K562 (cell line): Measurements from ENCODE around the gene RUVBL2. TPM values are rescaled to one million over a fixed set of nuclear protein-coding genes. Genes with fewer than 3 reads are reported as not detected.

ENCODE experiments used
- ATF7 ChIP-seq: fragments of 450-650 bp; IDR thresholded peaks from 2 replicates; pipeline ENCODE4 v1.7.1; 2014; ENCODE audit warnings: mild to moderate bottlenecking, moderate library complexity
- BCL6 ChIP-seq: fragments of 250-450 bp; sonication (Bioruptor Pico); IDR thresholded peaks from 2 replicates; pipeline ENCODE4 v1.4.0; 2020
- BRF1 ChIP-seq: IDR thresholded peaks from 3 replicates; pipeline ENCODE4 v1.6.1; 2011; ENCODE audit warnings: borderline replicate concordance, mild to moderate bottlenecking; ENCODE audit not compliant: insufficient read length; ENCODE audit errors: extremely low read depth
- DMBX1 ChIP-seq: fragments of 250-450 bp; sonication (Bioruptor Pico); IDR thresholded peaks from 2 replicates; pipeline ENCODE4 v1.8.0; 2022; ENCODE audit warnings: inconsistent platforms, mild to moderate bottlenecking, moderate library complexity, borderline replicate concordance
- ESRRA ChIP-seq: fragments of 450-650 bp; IDR thresholded peaks from 2 replicates; pipeline ENCODE4 v1.6.1; 2014; ENCODE audit warnings: low read depth, mild to moderate bottlenecking, moderate library complexity, borderline replicate concordance
- FOXK1 ChIP-seq: sonication (generic); formaldehyde crosslinking; IDR thresholded peaks from 2 replicates; pipeline ENCODE4 v1.8.0; 2022; ENCODE audit warnings: missing genetic modification reagents, mild to moderate bottlenecking, borderline replicate concordance
- GABPA ChIP-seq: fragments of 200-800 bp; sonication (Bioruptor generic); conservative IDR thresholded peaks from 2 replicates; pipeline ENCODE4 v1.6.1; 2016; ENCODE audit warnings: low read depth, missing genetic modification characterization, missing compliant biosample characterization
- MCM5 ChIP-seq: fragments of 450-650 bp; IDR thresholded peaks from 2 replicates; pipeline ENCODE4 v1.6.1; 2016; ENCODE audit warnings: low read depth
- MECOM ChIP-seq: fragments of 250-450 bp; sonication (Bioruptor Pico); IDR thresholded peaks from 2 replicates; pipeline ENCODE4 v1.8.0; 2022; ENCODE audit warnings: inconsistent platforms
- MTA1 ChIP-seq: fragments of 450-650 bp; IDR thresholded peaks from 2 replicates; pipeline ENCODE4 v1.6.1; 2017; ENCODE audit warnings: borderline replicate concordance
- NFATC3 ChIP-seq: fragments of 450-650 bp; IDR thresholded peaks from 2 replicates; pipeline ENCODE4 v1.6.1; 2017; ENCODE audit warnings: mild to moderate bottlenecking
- NFIC ChIP-seq: fragments of 450-650 bp; IDR thresholded peaks from 2 replicates; pipeline ENCODE4 v1.6.1; 2017; ENCODE audit warnings: mild to moderate bottlenecking, inconsistent platforms
- NRF1 ChIP-seq, 2 experiments: fragments of 450-650 bp; IDR thresholded peaks in 1 of 2; conservative IDR thresholded peaks in 1 of 2; 2 replicates each; pipeline ENCODE4 v1.6.1; 2014; ENCODE audit warnings: mild to moderate bottlenecking in 2 of 2
- PCBP1 ChIP-seq: fragments of 200-400 bp; formaldehyde crosslinking; IDR thresholded peaks from 2 replicates; pipeline ENCODE4 v1.6.1; 2018; ENCODE audit warnings: mild to moderate bottlenecking, low read depth, low read length; ENCODE audit not compliant: poor library complexity, severe bottlenecking
- PURB ChIP-seq: sonication (generic); formaldehyde crosslinking; IDR thresholded peaks from 2 replicates; pipeline ENCODE4 v1.9.0; 2021; ENCODE audit warnings: low read depth, mild to moderate bottlenecking, missing genetic modification reagents
- RBM17 ChIP-seq: fragments of 200-400 bp; formaldehyde crosslinking; IDR thresholded peaks from 2 replicates; pipeline ENCODE4 v1.6.1; 2017; ENCODE audit warnings: low read depth, mild to moderate bottlenecking, low read length, borderline replicate concordance
- RBM22 ChIP-seq: fragments of 200-400 bp; formaldehyde crosslinking; IDR thresholded peaks from 2 replicates; pipeline ENCODE4 v1.6.1; 2018; ENCODE audit warnings: low read length, low read depth; ENCODE audit not compliant: poor library complexity, severe bottlenecking
- RUNX1 ChIP-seq: sonication (generic); IDR thresholded peaks from 2 replicates; pipeline ENCODE4 v1.6.1; 2016; ENCODE audit warnings: antibody characterized with exemption, low read depth
- SETDB1 ChIP-seq: IDR thresholded peaks from one replicate; pipeline ENCODE4 v1.6.1; 2012; ENCODE audit warnings: low read length, control low read depth, inconsistent platforms
- SMARCA4 ChIP-seq: fragments of 450-650 bp; IDR thresholded peaks from 2 replicates; pipeline ENCODE4 v1.6.1; 2016
- SREBF2 ChIP-seq: sonication (generic); formaldehyde crosslinking; IDR thresholded peaks from 2 replicates; pipeline ENCODE4 v1.4.0; 2020; ENCODE audit warnings: mild to moderate bottlenecking, missing genetic modification reagents
- THRAP3 ChIP-seq: fragments of 450-650 bp; IDR thresholded peaks from 2 replicates; pipeline ENCODE4 v1.6.1; 2016; ENCODE audit warnings: mild to moderate bottlenecking, inconsistent platforms, borderline replicate concordance
- TRIM28 ChIP-seq: fragments of 450-650 bp; IDR thresholded peaks from 2 replicates; pipeline ENCODE4 v1.6.1; 2017
- ZNF133 ChIP-seq: fragments of 250-450 bp; sonication (Bioruptor Pico); IDR thresholded peaks from 2 replicates; pipeline ENCODE4 v1.4.0; 2020; ENCODE audit warnings: mild to moderate bottlenecking
- ZNF217 ChIP-seq: sonication (generic); formaldehyde crosslinking; IDR thresholded peaks from 2 replicates; pipeline ENCODE4 v1.8.0; 2022; ENCODE audit warnings: mild to moderate bottlenecking, missing genetic modification reagents
- ZNF717 ChIP-seq: fragments of 250-450 bp; sonication (Bioruptor Pico); IDR thresholded peaks from 2 replicates; pipeline ENCODE4 v1.5.0; 2021
- polyA plus RNA-seq, 8 experiments: library from polyadenylated mRNA; depleted of rRNA in 4 of 8; stranded (reverse) in 5 of 8; unstranded in 3 of 8; fragments of >200 nt; fragmentation: Nextera tagmentation in 2 of 8; fragmentation: Illumina TruSeq in 1 of 8; extraction: Ambion mirVana in 2 of 8; extraction: Trizol in 1 of 8; gene quantifications; 2 replicates each; pipeline versions ENCODE4 v1.2.1 to v1.2.3, GENCODE V29; 2011 to 2014; ENCODE audit warnings: inconsistent platforms in 1 of 8, missing spikeins in 1 of 8
- total RNA-seq, 7 experiments: library from RNA; depleted of rRNA in 6 of 7; stranded (reverse); fragments of >200 nt in 6 of 7; fragmentation: Illumina TruSeq in 2 of 7; extraction: Trizol in 2 of 7; gene quantifications; 2 replicates each; pipeline versions ENCODE4 v1.2.1 to v1.2.3, GENCODE V29; 2011 to 2021; ENCODE audit warnings: low replicate concordance in 1 of 7
- TF ChIP-seq, protein P1 (sequence below): sonication (generic); formaldehyde crosslinking; IDR thresholded peaks from 2 replicates; pipeline ENCODE4 v1.8.0; 2023; ENCODE audit warnings: mild to moderate bottlenecking, missing genetic modification reagents

RUVBL2 gene
- total and polyA plus RNA-seq, 9 of the 15 experiments (the other 6 are each of a cell fraction or from before 2014, with no cell fraction given), result 71.4 to 453 (median 237) TPM

DNA sequence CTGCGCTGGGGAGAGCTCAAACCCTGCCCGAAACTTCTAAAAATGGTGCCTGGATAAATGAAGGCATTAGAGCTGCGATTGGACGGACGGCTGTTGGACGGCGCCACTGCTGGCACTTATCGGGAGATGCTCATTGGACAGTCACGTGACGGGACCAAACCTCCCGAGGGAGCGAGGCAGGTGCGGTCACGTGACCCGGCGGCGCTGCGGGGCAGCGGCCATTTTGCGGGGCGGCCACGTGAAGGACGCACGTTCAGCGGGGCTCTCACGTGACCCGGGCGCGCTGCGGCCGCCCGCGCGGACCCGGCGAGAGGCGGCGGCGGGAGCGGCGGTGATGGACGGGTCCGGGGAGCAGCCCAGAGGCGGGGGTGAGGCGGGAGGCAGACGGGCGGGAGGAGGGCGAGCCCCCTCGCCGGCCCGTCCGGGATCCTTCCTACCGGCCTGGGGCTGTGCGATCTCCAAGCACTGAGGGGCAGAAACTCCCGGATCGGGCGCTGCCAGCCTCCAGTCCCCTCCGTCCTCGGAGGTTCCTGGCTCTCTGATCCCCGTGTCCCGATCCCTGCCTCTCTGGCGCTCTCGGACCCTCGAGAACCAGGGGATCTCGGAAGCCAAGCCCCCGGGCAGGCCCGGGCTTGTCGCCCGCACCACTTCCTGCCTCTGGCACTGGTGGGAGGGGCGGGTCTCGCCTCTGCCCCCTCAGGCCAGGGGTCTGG is 38.9 kb upstream of the RUVBL2 start, which contains the start of gene BAX (continued):
- no peak for TF ChIP-seq RBM22
- no peak for TF ChIP-seq DMBX1 (CRISPR knock-in tag)
- TF ChIP-seq TRIM28, result no peak
- 0 out of 2 replicates have a peak, but pooled peaks have one; percentile 24 for TF ChIP-seq ZNF133 (CRISPR knock-in tag)
- no peak for TF ChIP-seq ZNF217 (CRISPR knock-in tag)
- TF ChIP-seq FOXK1, result no peak
- TF ChIP-seq BRF1, result no peak
- TF ChIP-seq NRF1 (conservative IDR thresholded peaks at IDR 0.05 in 1 of 2, IDR thresholded peaks at IDR 0.05 in 1 of 2), result peak; percentile 49 to 61; a peak in 3 of 4 replicates
- peak; percentile 81 for TF ChIP-seq MECOM (CRISPR knock-in tag)
- TF ChIP-seq GABPA, result peak; percentile 24; the same call in 1 of the 2 replicates
- TF ChIP-seq SREBF2 (CRISPR knock-in tag), result no peak
- TF ChIP-seq RBM17, result no peak
- TF ChIP-seq PCBP1, result peak; percentile 66
- peak; percentile 90 for TF ChIP-seq ATF7
- TF ChIP-seq SMARCA4, result no peak
- TF ChIP-seq MCM5, result no peak
- peak; percentile 77; the same call in 1 of the 2 replicates for TF ChIP-seq ESRRA
- TF ChIP-seq MTA1, result no peak
- TF ChIP-seq THRAP3, result no peak
- TF ChIP-seq NFATC3, result no peak
- peak; percentile 59 for TF ChIP-seq SETDB1
- TF ChIP-seq RUNX1, result no peak
- TF ChIP-seq BCL6 (CRISPR knock-in tag), result no peak
- no peak for TF ChIP-seq PURB (CRISPR knock-in tag)
- TF ChIP-seq NFIC, result peak; percentile 72
- TF ChIP-seq ZNF717 (CRISPR knock-in tag), result no peak
- TF ChIP-seq, protein P1, sequence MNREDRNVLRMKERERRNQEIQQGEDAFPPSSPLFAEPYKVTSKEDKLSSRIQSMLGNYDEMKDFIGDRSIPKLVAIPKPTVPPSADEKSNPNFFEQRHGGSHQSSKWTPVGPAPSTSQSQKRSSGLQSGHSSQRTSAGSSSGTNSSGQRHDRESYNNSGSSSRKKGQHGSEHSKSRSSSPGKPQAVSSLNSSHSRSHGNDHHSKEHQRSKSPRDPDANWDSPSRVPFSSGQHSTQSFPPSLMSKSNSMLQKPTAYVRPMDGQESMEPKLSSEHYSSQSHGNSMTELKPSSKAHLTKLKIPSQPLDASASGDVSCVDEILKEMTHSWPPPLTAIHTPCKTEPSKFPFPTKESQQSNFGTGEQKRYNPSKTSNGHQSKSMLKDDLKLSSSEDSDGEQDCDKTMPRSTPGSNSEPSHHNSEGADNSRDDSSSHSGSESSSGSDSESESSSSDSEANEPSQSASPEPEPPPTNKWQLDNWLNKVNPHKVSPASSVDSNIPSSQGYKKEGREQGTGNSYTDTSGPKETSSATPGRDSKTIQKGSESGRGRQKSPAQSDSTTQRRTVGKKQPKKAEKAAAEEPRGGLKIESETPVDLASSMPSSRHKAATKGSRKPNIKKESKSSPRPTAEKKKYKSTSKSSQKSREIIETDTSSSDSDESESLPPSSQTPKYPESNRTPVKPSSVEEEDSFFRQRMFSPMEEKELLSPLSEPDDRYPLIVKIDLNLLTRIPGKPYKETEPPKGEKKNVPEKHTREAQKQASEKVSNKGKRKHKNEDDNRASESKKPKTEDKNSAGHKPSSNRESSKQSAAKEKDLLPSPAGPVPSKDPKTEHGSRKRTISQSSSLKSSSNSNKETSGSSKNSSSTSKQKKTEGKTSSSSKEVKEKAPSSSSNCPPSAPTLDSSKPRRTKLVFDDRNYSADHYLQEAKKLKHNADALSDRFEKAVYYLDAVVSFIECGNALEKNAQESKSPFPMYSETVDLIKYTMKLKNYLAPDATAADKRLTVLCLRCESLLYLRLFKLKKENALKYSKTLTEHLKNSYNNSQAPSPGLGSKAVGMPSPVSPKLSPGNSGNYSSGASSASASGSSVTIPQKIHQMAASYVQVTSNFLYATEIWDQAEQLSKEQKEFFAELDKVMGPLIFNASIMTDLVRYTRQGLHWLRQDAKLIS (CRISPR knock-in tag), result no peak
